Stimulated activated CD4-positive, alpha-beta T cell treated with anti-CD3 and anti-CD28 coated beads, TNF-alpha, amount 100 ng/mL, for 24 hours (primary cell): ENCODE data around the gene S100PBP.

Source experiments
- DNase-seq, 3 experiments: peaks; one replicate each; pipeline ENCODE4 v3.0.0-alpha.2; 2020; ENCODE audit warnings: low read depth in 3 of 3

Gene S100PBP

GRCh38 chr1:32825181-32825580, 7.7 kb downstream of the S100PBP start:
- no peak for DNase-seq

GRCh38 chr1:32828341-32828740, 10.9 kb downstream of the S100PBP start:
- no peak for DNase-seq

- DNase-seq = no peak
Observed at GRCh38 chr1:32830092-32830852, 12.8 kb downstream of the S100PBP start.

- no peak for DNase-seq
Observed at GRCh38 chr1:32831878-32832277, 14.4 kb downstream of the S100PBP start.

- DNase-seq = no peak
Observed at GRCh38 chr1:32848354-32849063, 31.1 kb downstream of the S100PBP start.

- DNase-seq = no peak
Observed at GRCh38 chr1:32855861-32856617, 38.6 kb downstream of the S100PBP start.

- no peak for DNase-seq
Observed at GRCh38 chr1:32858136-32858535, 40.7 kb downstream of the S100PBP start.

- DNase-seq = no peak
Observed at GRCh38 chr1:32858791-32859190, 41.3 kb downstream of the S100PBP start.

- no peak for DNase-seq
Observed at GRCh38 chr1:32859915-32860314, 42.5 kb downstream of the S100PBP start.

- DNase-seq = no peak
Observed at GRCh38 chr1:32860566-32860965, 43.1 kb downstream of the S100PBP start.

GRCh38 chr1:32861904-32862695, 44.6 kb downstream of the S100PBP start:
- DNase-seq = no peak

- no peak for DNase-seq
Observed at GRCh38 chr1:32863218-32863880, 45.9 kb downstream of the S100PBP start.

- no peak for DNase-seq
Observed at GRCh38 chr1:32863881-32864245, 46.4 kb downstream of the S100PBP start.

- DNase-seq = no peak
Observed at GRCh38 chr1:32864375-32865019, 47.0 kb downstream of the S100PBP start.

- no peak for DNase-seq
Observed at GRCh38 chr1:32865639-32866405, 48.4 kb downstream of the S100PBP start.

- no peak for DNase-seq
Observed at GRCh38 chr1:32867151-32867550, 49.7 kb downstream of the S100PBP start.

- DNase-seq = no peak
Observed at GRCh38 chr1:32867671-32868070, 50.2 kb downstream of the S100PBP start.

GRCh38 chr1:32868085-32868484, 50.6 kb downstream of the S100PBP start:
- DNase-seq = no peak

- DNase-seq = no peak
Observed at GRCh38 chr1:32868806-32869455, 51.5 kb downstream of the S100PBP start.
